SK-N-SH (cell line): ENCODE measurements around the gene PBX2. TPM values are rescaled to one million over a fixed set of nuclear protein-coding genes. Genes with fewer than 3 reads are reported as not detected.

Experiments
- CTCF ChIA-PET: fragments of 300-600, 350-600 bp; formaldehyde crosslinking; extraction: SDS; loops from one replicate; lab custom pipeline; 2021; lab: Yijun Ruan, JAX
- POLR2A ChIA-PET: fragments of 350-600 bp; sonication (Branson Sonifier 250); formaldehyde crosslinking; extraction: SDS; loops from one replicate; lab custom pipeline; 2020; ENCODE audit warnings: antibody characterized with exemption, inconsistent platforms; lab: Yijun Ruan, JAX
- DNase-seq: peaks from one replicate; pipeline ENCODE4 v3.0.0; 2012
- H2AFZ ChIP-seq: fragments of 200-600 bp; sonication (generic); 2 replicates; pipeline ENCODE4 v1.8.1; 2016; ENCODE audit warnings: antibody characterized with exemption, mild to moderate bottlenecking, low read depth
- H3F3A ChIP-seq: fragments of 200-600 bp; sonication (generic); replicated peaks from 2 replicates; pipeline ENCODE3; 2016; ENCODE audit warnings: antibody characterized with exemption, mild to moderate bottlenecking; ENCODE audit not compliant: insufficient read depth
- H3K27ac ChIP-seq, 2 experiments: fragments of 200-500 bp in 1 of 2; fragments of 200-600 bp in 1 of 2; sonication (Bioruptor generic) in 1 of 2; sonication (generic), shearing (Covaris generic) in 1 of 2; 2 replicates each; pipeline versions ENCODE4 v1.5.1 to v1.6.1; 2014 to 2016; ENCODE audit warnings: low read depth in 2 of 2, inconsistent platforms in 1 of 2, low read length in 1 of 2, mild to moderate bottlenecking in 1 of 2, mixed read lengths in 1 of 2
- H3K27me3 ChIP-seq: fragments of 200-600 bp; sonication (generic), shearing (Covaris generic); 2 replicates; pipeline ENCODE4 v1.6.1; 2016; ENCODE audit warnings: mixed run types; ENCODE audit not compliant: insufficient read depth
- H3K36me3 ChIP-seq, 2 experiments: fragments of 200-500 bp in 1 of 2; fragments of 200-600 bp in 1 of 2; sonication (Bioruptor generic) in 1 of 2; sonication (generic) in 1 of 2; replicated peaks in 1 of 2; 2 replicates each; pipeline versions ENCODE3 to v1.5.1; 2014 to 2016; ENCODE audit warnings: low read length in 1 of 2, mild to moderate bottlenecking in 1 of 2; ENCODE audit not compliant: insufficient read depth in 2 of 2, control insufficient read depth in 1 of 2
- H3K4me1 ChIP-seq, 2 experiments: fragments of 200-500 bp in 1 of 2; fragments of 200-600 bp in 1 of 2; sonication (Bioruptor generic) in 1 of 2; sonication (generic), shearing (Covaris generic) in 1 of 2; 2 replicates each; pipeline versions ENCODE4 v1.5.1 to v1.6.1; 2014 to 2016; ENCODE audit warnings: low read depth in 1 of 2, low read length in 1 of 2, mixed run types in 1 of 2; ENCODE audit not compliant: insufficient read depth in 2 of 2, control insufficient read depth in 1 of 2
- H3K4me2 ChIP-seq: fragments of 200-600 bp; sonication (generic), shearing (Covaris generic); 2 replicates; pipeline ENCODE4 v1.6.1; 2017; ENCODE audit warnings: mixed run types
- H3K4me3 ChIP-seq, 2 experiments: fragments of 200-500 bp in 1 of 2; fragments of 200-600 bp in 1 of 2; sonication (Bioruptor generic) in 1 of 2; sonication (generic), shearing (Covaris generic) in 1 of 2; 2 replicates each; pipeline versions ENCODE4 v1.5.1 to v1.8.1; 2014 to 2016; ENCODE audit warnings: low read depth in 2 of 2, inconsistent platforms in 1 of 2, low read length in 1 of 2, mild to moderate bottlenecking in 1 of 2, mixed read lengths in 1 of 2, moderate library complexity in 1 of 2
- H3K79me2 ChIP-seq: fragments of 200-600 bp; sonication (generic); 2 replicates; pipeline ENCODE4 v1.8.1; 2017; ENCODE audit warnings: mild to moderate bottlenecking; ENCODE audit not compliant: insufficient read depth
- H3K9ac ChIP-seq: fragments of 200-600 bp; sonication (generic); 2 replicates; pipeline ENCODE4 v1.6.1; 2017; ENCODE audit warnings: mixed run types
- H3K9me2 ChIP-seq: fragments of 200-600 bp; sonication (generic); 2 replicates; pipeline ENCODE4 v1.6.1; 2017; ENCODE audit warnings: mixed run types
- H3K9me3 ChIP-seq: fragments of 200-600 bp; sonication (generic); 2 replicates; pipeline ENCODE4 v1.6.1; 2017; ENCODE audit warnings: mixed run types, mild to moderate bottlenecking, moderate library complexity
- H4K20me1 ChIP-seq: fragments of 200-600 bp; sonication (generic); 2 replicates; pipeline ENCODE4 v1.6.1; 2017; ENCODE audit warnings: mild to moderate bottlenecking, mixed run types; ENCODE audit not compliant: insufficient read depth
- CHD2 ChIP-seq: fragments of 150-350 bp; IDR thresholded peaks from 2 replicates; pipeline ENCODE4 v1.6.1; 2018; ENCODE audit warnings: low read length; ENCODE audit not compliant: partially characterized antibody
- FOXJ3 ChIP-seq: sonication (generic); formaldehyde crosslinking; IDR thresholded peaks from 2 replicates; pipeline ENCODE4 v1.5.1; 2020; ENCODE audit warnings: mild to moderate bottlenecking, missing genetic modification reagents
- GATA2 ChIP-seq: sonication (generic); formaldehyde crosslinking; IDR thresholded peaks from 2 replicates; pipeline ENCODE4 v1.5.0; 2020; ENCODE audit warnings: mild to moderate bottlenecking, missing genetic modification reagents
- MXI1 ChIP-seq: IDR thresholded peaks from 2 replicates; pipeline ENCODE4 v1.6.1; 2012; ENCODE audit warnings: mild to moderate bottlenecking, low read depth, low read length, improper control_type of control experiment
- NRF1 ChIP-seq: IDR thresholded peaks from 2 replicates; pipeline ENCODE4 v1.6.1; 2012; ENCODE audit warnings: low read depth, mild to moderate bottlenecking, low read length
- RCOR1 ChIP-seq: fragments of 150-350 bp; IDR thresholded peaks from 2 replicates; pipeline ENCODE4 v1.6.1; 2017; ENCODE audit warnings: antibody characterized with exemption, low read length
- RFX5 ChIP-seq: IDR thresholded peaks from 2 replicates; pipeline ENCODE4 v1.6.1; 2012; ENCODE audit warnings: mild to moderate bottlenecking, improper control_type of control experiment, low read length
- TEAD4 ChIP-seq: IDR thresholded peaks from 2 replicates; pipeline ENCODE4 v1.4.0; 2012; ENCODE audit warnings: mild to moderate bottlenecking, borderline replicate concordance; ENCODE audit not compliant: insufficient read depth
- YY1 ChIP-seq: IDR thresholded peaks from 2 replicates; pipeline ENCODE4 v1.4.0; 2012; ENCODE audit warnings: low read depth, mild to moderate bottlenecking
- WGBS: methylation state at CpG from one replicate; pipeline ENCODE4 v1.1.6; 2017; ENCODE audit warnings: low lambda C conversion rate; 5-methylcytosine and 5-hydroxymethylcytosine counted together
- polyA plus RNA-seq, 3 experiments: library from polyadenylated mRNA; depleted of rRNA; stranded (reverse); fragments of >200 nt; gene quantifications; 2 replicates each; pipeline ENCODE4 v1.2.3, GENCODE V29; 2012
- TF ChIP-seq, protein P1 (sequence below): IDR thresholded peaks from 2 replicates; pipeline ENCODE4 v1.6.1; 2012; ENCODE audit warnings: mild to moderate bottlenecking, low read depth, low read length, moderate library complexity

PBX2 gene
- polyA plus RNA-seq, 1 of the 3 experiments (the other 2 are of a cell fraction) = 74.5 TPM

GRCh38 chr6:32226434-32226833, 36.4 kb upstream of the PBX2 start:
- no peak for DNase-seq
- no peak overlapping the region for H3K4me3 ChIP-seq
- no peak for TF ChIP-seq FOXJ3 (CRISPR knock-in tag)
- TF ChIP-seq CHD2 = no peak
- TF ChIP-seq GATA2 = no peak
- no peak for TF ChIP-seq MXI1
- TF ChIP-seq YY1 = no peak
- no peak for TF ChIP-seq RFX5
- TF ChIP-seq, protein P1, sequence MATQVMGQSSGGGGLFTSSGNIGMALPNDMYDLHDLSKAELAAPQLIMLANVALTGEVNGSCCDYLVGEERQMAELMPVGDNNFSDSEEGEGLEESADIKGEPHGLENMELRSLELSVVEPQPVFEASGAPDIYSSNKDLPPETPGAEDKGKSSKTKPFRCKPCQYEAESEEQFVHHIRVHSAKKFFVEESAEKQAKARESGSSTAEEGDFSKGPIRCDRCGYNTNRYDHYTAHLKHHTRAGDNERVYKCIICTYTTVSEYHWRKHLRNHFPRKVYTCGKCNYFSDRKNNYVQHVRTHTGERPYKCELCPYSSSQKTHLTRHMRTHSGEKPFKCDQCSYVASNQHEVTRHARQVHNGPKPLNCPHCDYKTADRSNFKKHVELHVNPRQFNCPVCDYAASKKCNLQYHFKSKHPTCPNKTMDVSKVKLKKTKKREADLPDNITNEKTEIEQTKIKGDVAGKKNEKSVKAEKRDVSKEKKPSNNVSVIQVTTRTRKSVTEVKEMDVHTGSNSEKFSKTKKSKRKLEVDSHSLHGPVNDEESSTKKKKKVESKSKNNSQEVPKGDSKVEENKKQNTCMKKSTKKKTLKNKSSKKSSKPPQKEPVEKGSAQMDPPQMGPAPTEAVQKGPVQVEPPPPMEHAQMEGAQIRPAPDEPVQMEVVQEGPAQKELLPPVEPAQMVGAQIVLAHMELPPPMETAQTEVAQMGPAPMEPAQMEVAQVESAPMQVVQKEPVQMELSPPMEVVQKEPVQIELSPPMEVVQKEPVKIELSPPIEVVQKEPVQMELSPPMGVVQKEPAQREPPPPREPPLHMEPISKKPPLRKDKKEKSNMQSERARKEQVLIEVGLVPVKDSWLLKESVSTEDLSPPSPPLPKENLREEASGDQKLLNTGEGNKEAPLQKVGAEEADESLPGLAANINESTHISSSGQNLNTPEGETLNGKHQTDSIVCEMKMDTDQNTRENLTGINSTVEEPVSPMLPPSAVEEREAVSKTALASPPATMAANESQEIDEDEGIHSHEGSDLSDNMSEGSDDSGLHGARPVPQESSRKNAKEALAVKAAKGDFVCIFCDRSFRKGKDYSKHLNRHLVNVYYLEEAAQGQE = no peak
- TF ChIP-seq TEAD4 = no peak
- TF ChIP-seq NRF1 = no peak
- no peak overlapping the region for H2AFZ ChIP-seq
- H3K9ac ChIP-seq = no peak overlapping the region
- H3K27me3 ChIP-seq = peaks cover 32% of the 10 kb centered on the region
- no peaks in the 10 kb centered on the region for H3K79me2 ChIP-seq
- H3K27ac ChIP-seq = no peak overlapping the region
- H3K9me2 ChIP-seq = no peaks in the 10 kb centered on the region
- H3K9me3 ChIP-seq = no peaks in the 10 kb centered on the region
- ChIA-PET CTCF (no interaction called here), POLR2A (no interaction called here)
- H4K20me1 ChIP-seq = no peaks in the 10 kb centered on the region
- 10% methylated on average over 7 of the region's 7 CpGs for WGBS
- no peaks in the 10 kb centered on the region for H3K36me3 ChIP-seq
- H3F3A ChIP-seq = no peaks in the 10 kb centered on the region
- H3K4me1 ChIP-seq = no peaks in the 10 kb centered on the region
- no peak overlapping the region for H3K4me2 ChIP-seq

DNA sequence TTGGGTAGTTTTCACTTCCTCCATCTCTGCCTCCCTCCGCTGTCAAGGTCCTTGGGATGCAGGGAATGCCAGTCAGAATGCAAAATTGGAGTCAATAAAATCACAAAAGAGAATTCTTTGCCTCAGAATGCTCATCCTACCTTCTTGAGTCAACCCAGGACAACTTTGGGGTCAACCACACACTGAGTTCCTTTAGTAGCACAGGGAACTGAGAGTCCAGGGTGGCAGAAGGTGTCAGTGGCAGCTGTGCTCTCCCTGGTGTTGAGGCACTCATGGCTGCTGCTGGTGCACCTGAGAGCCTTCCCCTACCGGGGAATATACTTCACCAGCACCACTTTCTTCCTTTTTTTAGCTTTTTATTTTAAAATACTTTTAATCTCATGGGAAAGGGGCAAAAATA, 34.7 kb upstream of the PBX2 start:
- Histone ChIP-seq H3K4me2 (no peak overlapping the region), H3K4me1 (no peaks in the 10 kb centered on the region), H3K79me2 (no peaks in the 10 kb centered on the region), H2AFZ (no peak overlapping the region), H4K20me1 (no peaks in the 10 kb centered on the region), H3K9ac (no peak overlapping the region), H3K27ac (no peak overlapping the region), H3K36me3 (no peaks in the 10 kb centered on the region), H3K9me2 (no peaks in the 10 kb centered on the region), H3K4me3 (no peak overlapping the region), H3K27me3 (peaks cover 48% of the 10 kb centered on the region), H3K9me3 (no peaks in the 10 kb centered on the region), H3F3A (no peaks in the 10 kb centered on the region)
- 8% methylated on average over 2 of the region's 2 CpGs for WGBS
- no peak for DNase-seq
- ChIA-PET CTCF (no interaction called here), POLR2A (no interaction called here)
- no peak for TF ChIP-seq RCOR1
